Breast epithelium (tissue), 4 donors: ENCODE results near the gene PPP1R16B. TPM values are rescaled to one million over a fixed set of nuclear protein-coding genes. Genes with fewer than 3 reads are reported as not detected.

Experiments
- DNase-seq, 2 donors: peaks; one replicate each; pipeline ENCODE4 v3.0.0-alpha.2; 2019; ENCODE audit warnings: low spot score in 2 of 2
- H3K27ac ChIP-seq, 2 donors: fragments of 200-600 bp; sonication (generic) in 1 of 2; one replicate each; pipeline ENCODE4 v1.5.1; 2016 to 2019; ENCODE audit warnings: mild to moderate bottlenecking in 1 of 2
- H3K27me3 ChIP-seq, 2 donors: fragments of 200-600 bp; sonication (generic) in 1 of 2; one replicate each; pipeline versions ENCODE4 v1.5.1 to v1.6.0; 2017 to 2019; ENCODE audit warnings: control low read depth in 1 of 2, mild to moderate bottlenecking in 1 of 2
- H3K36me3 ChIP-seq: fragments of 200-600 bp; one replicate; pipeline ENCODE4 v1.5.1; 2019
- H3K4me1 ChIP-seq, 2 donors: fragments of 200-600 bp; sonication (generic); one replicate each; pipeline ENCODE4 v1.5.1; 2016 to 2019; ENCODE audit warnings: control low read depth in 1 of 2
- H3K4me3 ChIP-seq, 3 donors: fragments of 200-600 bp; sonication (generic); 1 replicate in 2 of 3; 2 replicates in 1 of 3; pipeline ENCODE4 v1.5.1; 2016 to 2019; ENCODE audit warnings: mild to moderate bottlenecking in 3 of 3, moderate library complexity in 2 of 3
- H3K9me3 ChIP-seq, 2 donors: fragments of 200-600 bp; sonication (generic) in 1 of 2; one replicate each; pipeline ENCODE4 v1.5.1; 2016 to 2019; ENCODE audit warnings: control low read depth in 1 of 2
- CTCF ChIP-seq, 3 donors: fragments of 450-650 bp; IDR thresholded peaks; one replicate each; pipeline ENCODE4 v1.5.1; 2016 to 2017; ENCODE audit warnings: antibody characterized with exemption in 3 of 3, mild to moderate bottlenecking in 3 of 3, moderate library complexity in 3 of 3
- POLR2A ChIP-seq: fragments of 450-650 bp; IDR thresholded peaks from one replicate; pipeline ENCODE4 v1.6.1; 2016; ENCODE audit warnings: antibody characterized with exemption, mild to moderate bottlenecking, moderate library complexity
- POLR2AphosphoS5 ChIP-seq, 3 donors: sonication (generic); formaldehyde crosslinking; IDR thresholded peaks; one replicate each; pipeline ENCODE4 v1.6.1; 2017; ENCODE audit warnings: antibody characterized with exemption in 3 of 3
- intact Hi-C: fragments of 100-400 bp; cut with DNase I; formaldehyde crosslinking; loops from one replicate; pipeline ENCODE4 v1.15.1; 2023; ENCODE audit warnings: low total_unique reads
- total RNA-seq, 3 donors: library from RNA; depleted of rRNA; stranded (reverse); fragments of >200 nt; gene quantifications; one replicate each; pipeline ENCODE4 v1.1.0, GENCODE V29; 2016

Gene PPP1R16B
- total RNA-seq, 3 donors from 2014 or later, result 3.7 to 10.8 (median 8.2) TPM

- no peak overlapping the region for H3K27ac ChIP-seq
- intact Hi-C loops, result no loop called here
- H3K27me3 ChIP-seq, result no peaks in the 10 kb centered on the region
- H3K4me1 ChIP-seq, result no peaks in the 10 kb centered on the region
- DNase-seq, result no peak
- no peaks in the 10 kb centered on the region for H3K9me3 ChIP-seq
- H3K36me3 ChIP-seq, result no peaks in the 10 kb centered on the region
- TF ChIP-seq POLR2AphosphoS5 (IDR thresholded peaks at IDR 0.05), result no peak
- no peak for TF ChIP-seq CTCF (IDR thresholded peaks at IDR 0.05)
- TF ChIP-seq POLR2A, result no peak
- no peak overlapping the region for H3K4me3 ChIP-seq
Measured at GRCh38 chr20:38896009-38896594, 90.6 kb downstream of the PPP1R16B start.

GRCh38 chr20:38897267-38897666, 91.8 kb downstream of the PPP1R16B start:
- Histone ChIP-seq H3K36me3 (no peaks in the 10 kb centered on the region), H3K4me3 (no peak overlapping the region), H3K27me3 (no peaks in the 10 kb centered on the region), H3K27ac (no peak overlapping the region), H3K9me3 (no peaks in the 10 kb centered on the region), H3K4me1 (no peaks in the 10 kb centered on the region)
- intact Hi-C loops, result no loop called here
- TF ChIP-seq CTCF (IDR thresholded peaks at IDR 0.05), result no peak
- no peak for TF ChIP-seq POLR2A
- TF ChIP-seq POLR2AphosphoS5 (IDR thresholded peaks at IDR 0.05), result no peak
- DNase-seq, result no peak

GRCh38 chr20:38900606-38901005, 95.1 kb downstream of the PPP1R16B start:
- no peak for TF ChIP-seq CTCF (IDR thresholded peaks at IDR 0.05)
- TF ChIP-seq POLR2A, result no peak
- no peak for TF ChIP-seq POLR2AphosphoS5 (IDR thresholded peaks at IDR 0.05)
- Histone ChIP-seq H3K4me1 (no peaks in the 10 kb centered on the region), H3K9me3 (peaks cover 3 to 13% of the 10 kb centered on the region in 2 donors), H3K27ac (no peak overlapping the region), H3K36me3 (no peaks in the 10 kb centered on the region), H3K27me3 (no peaks in the 10 kb centered on the region), H3K4me3 (no peak overlapping the region)
- intact Hi-C loops, result no loop called here
- DNase-seq, result no peak

GRCh38 chr20:38902601-38903000, 97.1 kb downstream of the PPP1R16B start:
- TF ChIP-seq CTCF (IDR thresholded peaks at IDR 0.05) (no peak), POLR2A (no peak), POLR2AphosphoS5 (IDR thresholded peaks at IDR 0.05) (no peak)
- Histone ChIP-seq H3K27ac (no peak overlapping the region), H3K4me1 (no peaks in the 10 kb centered on the region), H3K36me3 (no peaks in the 10 kb centered on the region), H3K4me3 (no peak overlapping the region), H3K9me3 (peaks cover 3 to 13% of the 10 kb centered on the region in 2 donors), H3K27me3 (no peaks in the 10 kb centered on the region)
- intact Hi-C loops, result no loop called here
- no peak for DNase-seq

GRCh38 chr20:38903335-38903734, 97.8 kb downstream of the PPP1R16B start:
- intact Hi-C loops, result no loop called here
- H3K4me3 ChIP-seq, result no peak overlapping the region
- no peaks in the 10 kb centered on the region for H3K4me1 ChIP-seq
- H3K27me3 ChIP-seq, result no peaks in the 10 kb centered on the region
- H3K9me3 ChIP-seq, result peaks cover 3 to 13% of the 10 kb centered on the region in 2 donors
- TF ChIP-seq POLR2A, result no peak
- no peak for TF ChIP-seq CTCF (IDR thresholded peaks at IDR 0.05)
- no peak for TF ChIP-seq POLR2AphosphoS5 (IDR thresholded peaks at IDR 0.05)
- DNase-seq, result no peak
- no peaks in the 10 kb centered on the region for H3K36me3 ChIP-seq
- H3K27ac ChIP-seq, result no peak overlapping the region
